A172 (cell line): ENCODE measurements around the gene MVD. TPM values are rescaled to one million over a fixed set of nuclear protein-coding genes. Genes with fewer than 3 reads are reported as not detected.
"Not testable (repeated sequence)": the region's sequence is repeated elsewhere in the genome, so short reads cannot be mapped to it uniquely, and the experiment has no call there.

Experiments
- DNase-seq: peaks from one replicate; pipeline ENCODE4 v3.0.0-alpha.2; 2015; ENCODE audit warnings: low spot score
- total RNA-seq: library from RNA; depleted of rRNA; stranded (reverse); fragments of >200 nt; shearing (Covaris generic); gene quantifications from 2 replicates; pipeline ENCODE4 v1.2.3, GENCODE V29; 2014

The MVD gene
- total RNA-seq, 1 experiment from 2014 or later, result 53.8 TPM

DNA sequence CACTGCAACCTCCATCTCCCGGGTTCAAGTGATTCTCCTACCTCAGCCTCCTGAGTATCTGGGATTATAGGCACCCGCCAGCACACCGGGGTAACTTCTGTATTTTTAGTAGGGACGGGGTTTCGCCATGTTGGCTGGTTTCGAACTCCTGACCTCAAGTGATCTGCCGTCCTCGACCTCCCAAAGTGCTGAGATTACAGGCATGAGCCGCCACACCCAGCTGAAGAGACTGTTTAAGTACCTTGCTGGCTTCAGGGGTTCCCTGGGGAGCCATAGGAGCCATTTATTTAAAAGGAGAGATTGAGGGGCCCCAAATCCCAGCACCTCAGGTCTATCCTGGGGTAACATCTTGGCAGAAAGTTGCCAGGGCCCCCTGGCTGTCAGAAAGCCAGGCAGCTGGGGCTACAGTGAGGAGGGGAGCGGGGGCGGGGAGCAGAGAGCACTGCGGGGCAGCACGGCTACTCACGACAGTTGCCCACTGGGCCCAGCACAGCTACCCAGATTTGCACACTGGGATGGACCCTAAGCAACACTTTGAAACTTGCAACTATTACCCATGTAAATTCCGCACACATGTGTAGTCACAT is 21.8 kb upstream of the MVD start:
- DNase-seq, result no peak

DNA sequence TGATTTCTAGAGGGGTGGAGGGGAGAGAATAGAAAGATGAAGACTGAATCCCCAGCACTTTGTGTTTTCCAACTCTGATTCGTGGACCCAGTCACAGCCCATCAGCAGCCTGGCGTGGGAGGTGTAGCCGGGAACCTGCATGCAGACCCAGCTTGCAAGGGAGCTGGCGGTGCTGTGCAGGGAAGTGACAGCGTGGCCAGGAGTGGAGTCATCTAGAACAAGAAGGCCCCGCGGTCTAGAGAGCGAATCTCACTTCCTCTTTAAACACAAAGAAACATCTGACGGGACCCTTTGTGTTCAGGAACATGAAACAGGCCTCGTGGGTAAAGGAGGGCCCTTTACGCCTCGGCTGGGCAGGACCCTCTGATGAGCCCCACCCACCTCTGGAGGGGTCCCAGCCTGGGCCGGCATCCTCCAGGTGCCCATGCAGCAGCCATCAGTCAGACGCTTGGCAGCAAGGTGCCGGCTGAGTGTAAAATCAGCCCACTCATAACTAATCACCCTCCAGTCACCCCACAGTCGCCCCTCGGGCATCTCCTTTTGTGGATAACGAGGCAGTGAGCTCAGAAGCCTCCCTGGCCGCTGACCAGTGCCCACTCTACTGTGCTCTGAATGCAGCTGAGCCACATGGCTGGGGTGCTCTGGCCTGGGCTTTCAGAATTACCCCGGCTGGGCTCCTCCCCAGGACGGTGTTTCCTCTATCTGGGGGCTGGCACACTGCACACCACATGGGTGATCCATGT is 19.0 kb upstream of the MVD start:
- no peak for DNase-seq

DNA sequence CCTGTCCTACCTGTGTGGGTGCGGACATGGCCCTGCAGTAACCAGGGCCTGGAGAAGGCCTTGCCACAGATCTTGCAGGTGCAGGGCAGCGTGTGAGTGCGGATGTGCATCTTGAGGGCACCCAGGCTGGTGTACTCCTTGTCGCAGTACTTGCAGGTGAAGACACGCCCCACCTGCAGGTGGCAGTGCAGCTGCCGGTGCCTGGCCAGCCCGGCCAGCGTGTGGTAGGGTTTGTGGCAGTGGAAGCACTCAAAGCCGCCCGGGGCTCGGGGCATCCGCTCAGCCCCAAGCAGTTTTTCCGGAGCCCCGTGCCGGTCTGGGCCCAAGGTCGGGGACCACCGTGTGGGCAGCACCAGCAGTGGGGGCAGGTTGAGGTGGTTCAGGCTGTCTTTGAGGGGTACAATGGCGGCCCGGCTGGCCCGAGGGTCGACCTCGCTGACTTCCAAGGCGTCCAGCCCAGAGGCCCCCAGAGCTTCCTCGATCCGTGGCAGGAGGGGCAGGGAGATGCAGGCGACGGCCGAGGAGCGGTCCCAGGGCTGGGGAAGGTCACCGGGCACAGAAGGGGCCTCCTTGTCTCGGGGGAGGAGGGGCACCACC is 18.3 kb upstream of the MVD start:
- no peak for DNase-seq

DNA sequence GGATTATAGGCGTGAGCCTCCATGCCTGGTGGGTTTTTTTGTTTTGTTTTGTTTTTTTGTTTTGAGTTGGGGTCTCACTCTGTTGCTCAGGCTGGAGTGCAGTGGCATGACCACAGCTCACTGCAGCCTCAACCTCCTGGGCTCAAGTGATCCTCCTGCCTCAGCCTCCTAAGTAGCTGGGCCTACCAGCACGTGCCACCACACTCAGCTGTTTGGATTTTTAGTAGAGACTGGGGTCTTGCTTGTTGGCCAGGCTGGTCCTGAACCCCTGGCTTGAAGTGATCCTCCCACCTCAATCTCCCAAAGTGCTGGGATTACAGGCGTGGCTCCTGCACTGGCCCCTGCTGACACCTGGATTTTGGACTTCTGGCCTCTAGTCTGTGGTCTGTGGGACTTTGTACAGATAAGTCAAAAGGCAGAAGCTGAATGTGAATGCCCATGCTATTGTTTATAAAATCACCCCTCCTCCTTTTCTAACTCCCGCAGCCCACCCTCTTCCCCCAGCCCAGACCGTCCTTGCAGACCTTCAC is 17.7 kb upstream of the MVD start:
- DNase-seq, result no peak

DNA sequence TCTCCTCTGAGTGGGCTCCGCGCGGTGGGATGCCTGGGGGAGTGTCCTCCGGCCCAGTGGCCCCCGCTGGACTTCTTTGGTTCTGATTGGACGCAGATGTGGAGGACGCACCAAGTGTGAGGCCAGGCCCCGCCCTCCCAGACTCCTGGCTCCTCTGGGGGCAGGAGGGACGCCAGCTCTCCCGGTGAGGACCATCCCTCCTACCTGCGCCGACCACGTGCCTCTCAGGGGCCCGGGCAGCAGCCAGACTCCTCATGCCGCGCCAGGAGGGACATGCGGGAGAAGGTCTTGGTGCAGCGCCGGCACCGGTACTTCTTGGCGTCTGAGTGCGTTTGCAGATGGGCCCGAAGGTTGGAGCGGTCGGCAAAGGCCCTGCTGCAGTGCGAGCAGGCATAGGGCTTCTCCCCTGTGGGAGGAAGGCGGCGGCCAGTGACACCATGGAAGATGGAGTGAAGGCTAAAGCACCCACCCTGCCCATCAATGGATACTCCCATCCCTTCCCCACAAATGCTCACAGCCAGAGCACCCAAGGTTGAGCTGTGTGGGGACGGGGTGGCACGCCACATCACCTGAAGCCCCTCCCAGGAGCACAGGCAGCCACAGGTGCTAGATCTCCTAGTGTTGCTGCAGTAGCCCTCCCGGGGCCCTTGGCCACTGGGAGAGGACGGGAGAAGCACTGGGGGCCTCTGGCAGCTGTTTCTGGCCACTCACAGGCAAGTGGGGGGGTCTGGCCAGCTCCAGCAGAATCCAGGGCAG is 15.5 kb upstream of the MVD start:
- DNase-seq, result no peak

DNA sequence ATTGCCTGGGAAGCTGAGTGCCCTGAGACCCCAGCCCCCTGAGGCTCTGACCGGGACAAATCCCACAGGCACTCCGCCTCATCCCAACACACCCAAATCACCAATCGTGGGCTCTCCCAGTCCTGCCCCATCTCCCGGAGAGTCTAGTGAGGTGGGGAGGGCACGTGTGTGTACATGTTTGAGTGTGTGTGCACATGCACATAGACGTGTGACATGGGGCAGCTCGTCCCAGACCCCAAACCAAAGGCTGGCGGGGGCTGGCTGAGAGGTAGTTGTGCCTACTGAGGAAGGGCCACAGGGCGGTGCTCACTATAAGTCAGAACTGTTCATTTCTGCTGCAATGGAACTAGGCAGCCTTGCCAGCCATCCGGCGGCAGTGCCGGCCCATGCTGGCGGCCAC is 14.8 kb upstream of the MVD start:
- DNase-seq, result no peak

DNA sequence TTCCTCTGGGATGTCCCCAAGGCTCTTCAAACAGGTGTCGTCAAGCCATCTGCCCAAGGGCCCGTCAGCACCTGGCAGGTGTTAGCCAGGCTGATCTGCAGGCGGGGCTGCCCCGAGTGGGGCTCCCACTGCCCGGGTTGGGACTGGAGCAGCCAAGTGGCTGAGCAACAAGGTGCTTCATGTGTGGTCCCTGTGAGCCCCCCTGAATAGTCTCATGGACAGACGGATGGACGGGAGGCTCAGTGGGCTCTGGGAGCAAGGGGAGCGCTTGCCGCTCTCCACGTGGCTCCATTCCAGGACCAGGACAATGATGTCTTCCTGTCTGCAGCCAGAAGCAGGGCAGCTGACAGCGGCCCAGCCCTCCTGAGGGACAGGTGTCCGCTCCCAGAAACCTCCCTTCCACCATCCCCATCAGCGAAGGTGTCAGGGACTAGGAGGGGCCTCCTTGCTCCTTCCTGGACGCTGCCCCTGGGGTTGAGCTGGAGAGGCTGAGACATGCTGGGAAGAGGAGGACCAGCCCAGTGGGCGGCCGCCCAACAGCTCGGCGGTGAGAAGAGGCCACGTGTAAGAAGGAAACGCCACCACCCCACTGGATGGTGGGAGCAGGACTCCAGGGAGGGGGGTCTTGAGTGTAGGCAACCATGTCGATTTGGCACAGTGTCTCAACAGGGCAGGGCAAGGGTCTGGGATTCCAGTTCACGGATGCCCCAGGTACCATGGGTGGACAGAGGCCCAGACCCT is 13.8 kb upstream of the MVD start:
- no peak for DNase-seq

DNA sequence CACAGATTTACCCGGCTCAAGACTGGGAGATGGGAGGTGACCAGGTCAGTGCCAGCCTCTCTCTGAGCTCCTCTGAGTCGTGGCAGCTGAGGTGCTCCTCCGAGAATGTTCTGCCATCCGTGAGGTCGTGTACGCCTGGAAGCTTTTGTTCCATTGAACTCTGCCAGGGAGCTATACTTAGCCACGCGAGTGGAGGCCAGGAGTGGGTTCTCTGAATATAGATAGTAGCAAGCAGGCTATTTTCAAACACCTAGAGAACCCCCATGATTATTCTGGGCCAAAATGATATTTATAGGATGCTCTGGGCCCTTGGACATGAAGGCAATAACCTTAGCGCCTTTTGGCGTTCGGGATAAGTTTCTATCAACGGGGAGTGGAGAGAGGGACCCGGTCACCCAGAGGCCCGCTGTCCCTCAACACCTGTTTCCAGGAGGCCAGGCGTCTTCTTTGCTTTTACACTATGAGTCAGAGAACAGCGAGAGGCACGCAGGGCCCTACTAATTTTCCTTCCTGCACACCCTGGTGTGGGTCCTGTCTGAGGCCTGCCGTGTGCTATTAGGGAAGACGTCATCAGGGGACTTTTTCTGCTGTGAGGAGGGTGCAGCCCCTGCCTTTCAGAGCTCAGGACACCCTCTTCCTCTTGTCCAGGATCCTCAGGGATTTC is 11.0 kb upstream of the MVD start:
- no peak for DNase-seq

DNA sequence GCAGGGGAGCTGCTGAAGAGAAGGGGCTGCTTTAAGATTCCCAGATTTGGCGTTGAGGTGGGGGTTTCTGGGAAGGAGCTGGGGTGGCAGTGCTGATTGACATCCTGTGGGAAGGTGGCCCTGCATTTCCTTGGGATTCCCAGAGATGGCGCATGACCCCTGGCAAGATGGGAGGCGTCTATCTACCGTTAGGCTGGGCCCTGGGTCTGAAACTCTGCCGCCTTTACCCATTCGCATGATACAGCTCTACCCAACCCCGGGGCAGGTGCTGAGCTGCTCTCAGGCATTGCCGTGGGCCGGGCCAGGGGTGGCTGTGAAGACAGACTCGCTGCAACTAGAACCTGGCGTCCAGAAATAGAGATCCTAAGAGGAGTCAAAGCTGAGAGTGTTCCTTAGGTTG is 9.9 kb upstream of the MVD start:
- DNase-seq, result no peak

DNA sequence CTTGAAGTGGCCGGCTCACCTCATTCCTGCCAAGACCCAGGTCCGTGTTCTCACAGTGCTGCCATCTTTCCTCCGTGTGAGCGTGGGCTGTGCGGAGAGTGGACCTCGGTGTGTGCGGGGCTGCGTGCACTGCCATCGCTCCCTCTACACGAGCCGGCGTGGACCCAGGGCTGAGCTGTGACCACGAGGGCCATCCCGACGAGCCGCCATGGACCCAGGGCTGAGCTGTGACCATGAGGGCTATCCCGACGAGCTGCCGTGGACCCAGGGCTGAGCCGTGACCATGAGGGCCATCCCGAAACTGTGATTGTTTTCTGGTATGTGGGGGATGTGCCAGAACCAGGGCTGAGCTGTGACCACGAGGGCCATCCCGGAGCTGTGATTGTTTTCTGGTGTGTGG is 8.9 kb upstream of the MVD start:
- no peak for DNase-seq

DNA sequence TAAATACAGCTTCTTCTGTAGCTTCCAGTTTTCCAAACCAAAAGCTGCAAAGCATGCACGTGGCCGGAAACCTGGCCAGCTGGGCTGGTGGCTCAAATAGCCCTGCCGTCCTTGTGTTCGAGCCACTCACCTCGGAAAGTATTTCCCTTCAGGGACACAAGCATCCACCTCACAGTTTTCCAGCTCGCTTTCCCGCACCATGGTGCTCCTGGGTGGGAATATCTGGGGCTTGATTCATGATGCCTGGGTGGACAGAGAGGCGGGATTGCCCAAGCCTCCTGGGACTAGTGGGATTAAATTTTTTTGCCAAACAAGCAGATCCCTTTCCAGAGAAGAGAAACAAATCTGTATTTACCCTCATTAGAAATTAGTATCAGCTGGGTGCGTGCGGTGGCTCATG is 7.1 kb upstream of the MVD start:
- no peak for DNase-seq

DNA sequence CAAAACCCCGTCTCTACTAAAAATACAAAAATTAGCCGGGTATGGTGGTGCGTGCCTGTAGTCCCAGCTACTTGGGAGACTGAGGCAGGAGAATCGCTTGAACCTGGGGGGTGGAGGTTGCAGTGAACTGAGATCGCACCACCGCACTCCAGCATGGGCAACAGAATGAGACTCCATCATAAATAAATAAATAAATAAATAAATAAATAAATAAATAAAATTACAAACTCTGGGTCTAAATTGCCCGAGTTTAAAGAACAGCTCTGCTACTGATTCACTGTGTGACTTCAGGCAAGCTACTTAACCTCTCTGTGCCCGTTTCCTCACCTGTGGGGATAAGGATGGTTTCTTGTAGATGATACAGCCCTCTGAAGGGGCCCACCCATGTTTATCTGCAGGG is 6.6 kb upstream of the MVD start:
- not testable (repeated sequence) for DNase-seq

DNA sequence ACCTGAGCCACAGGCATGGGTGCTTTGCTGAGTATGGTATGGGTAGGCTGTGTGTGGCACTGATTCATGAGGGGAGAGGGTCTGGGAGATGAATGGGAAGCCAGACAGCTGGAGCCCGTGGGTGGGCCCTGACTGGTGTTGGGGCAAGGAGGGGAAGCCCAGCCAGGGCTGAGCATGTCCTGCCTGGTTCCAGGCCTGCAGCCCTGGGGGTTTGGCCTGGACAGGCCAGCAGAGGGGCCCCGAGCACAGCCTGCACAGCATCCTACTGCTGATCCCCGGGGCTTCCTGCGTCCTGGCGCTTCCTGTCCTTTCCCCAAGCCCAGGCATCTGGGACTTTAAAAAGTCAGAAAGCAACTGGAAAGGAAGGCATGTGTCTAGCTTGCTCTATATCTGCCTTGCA is 4.6 kb upstream of the MVD start:
- DNase-seq, result no peak

DNA sequence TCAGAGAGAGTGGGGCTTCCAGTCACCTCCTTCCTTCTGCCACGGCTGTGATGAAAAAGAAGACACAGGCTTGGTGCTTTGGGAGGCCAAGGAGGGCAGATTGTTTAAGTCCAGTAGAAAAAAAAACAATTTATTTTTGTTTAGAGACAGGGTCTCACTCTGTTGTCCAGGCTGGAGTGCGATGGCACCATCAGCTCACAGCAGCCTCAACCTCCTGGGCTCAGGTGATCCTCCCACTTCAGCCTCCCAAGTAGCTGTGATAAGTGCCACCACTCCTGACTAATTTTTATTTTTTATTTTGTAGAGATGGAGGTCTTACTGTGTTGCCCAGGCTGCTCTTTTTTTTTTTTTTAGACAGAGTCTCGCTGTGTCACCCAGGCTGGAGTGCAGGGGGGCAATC is 2.7 kb upstream of the MVD start:
- DNase-seq, result no peak

DNA sequence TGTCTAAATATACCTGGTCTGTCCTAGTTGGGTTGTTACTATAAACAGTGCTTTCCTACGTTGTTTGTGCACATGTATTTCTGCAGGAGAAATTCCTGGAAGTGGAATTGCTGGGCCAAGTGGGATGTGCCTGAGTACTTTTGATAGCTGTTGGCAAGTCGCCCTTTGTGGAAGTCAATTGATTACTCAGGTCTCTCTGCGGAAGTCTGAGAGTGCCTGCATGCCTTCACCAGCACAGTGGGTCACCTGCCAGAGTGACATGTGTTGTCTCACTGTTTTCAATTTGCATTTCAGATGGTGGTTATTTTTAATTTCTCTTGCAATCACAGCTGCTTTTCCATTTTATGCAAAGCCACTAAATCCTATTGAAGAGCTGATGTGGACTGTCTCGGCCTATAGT is 2.3 kb upstream of the MVD start:
- DNase-seq, result no peak

DNA sequence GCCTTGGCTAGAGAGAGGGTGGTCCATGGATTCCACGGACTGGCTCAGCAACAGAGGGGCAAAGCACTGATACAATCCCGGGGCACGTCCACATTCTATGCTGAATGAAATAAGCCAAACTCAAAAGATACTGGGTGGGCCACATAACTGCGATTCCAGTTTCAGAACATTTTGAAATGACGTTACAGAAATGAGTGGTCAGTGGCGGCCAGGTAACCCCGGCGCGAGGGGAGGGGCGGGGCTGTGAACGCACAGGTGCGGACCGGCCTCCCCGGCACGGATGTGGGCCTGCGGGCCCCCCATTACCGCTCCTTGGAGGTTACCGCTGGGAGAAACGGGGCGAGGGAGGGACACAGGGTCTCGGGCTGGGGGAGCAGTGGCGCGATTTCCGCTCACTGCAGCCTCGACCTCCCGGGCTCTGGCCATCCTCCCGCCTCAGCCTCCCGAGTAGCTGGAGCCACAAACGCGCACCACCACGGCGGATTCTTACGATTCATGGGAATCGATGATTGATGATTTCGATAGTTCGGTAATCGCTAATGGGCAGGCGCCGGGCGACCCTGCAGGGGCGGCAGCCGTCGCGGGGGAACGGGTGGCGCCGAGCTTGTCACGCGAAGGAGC is 559 bp downstream of the MVD start:
- DNase-seq, result no peak

DNA sequence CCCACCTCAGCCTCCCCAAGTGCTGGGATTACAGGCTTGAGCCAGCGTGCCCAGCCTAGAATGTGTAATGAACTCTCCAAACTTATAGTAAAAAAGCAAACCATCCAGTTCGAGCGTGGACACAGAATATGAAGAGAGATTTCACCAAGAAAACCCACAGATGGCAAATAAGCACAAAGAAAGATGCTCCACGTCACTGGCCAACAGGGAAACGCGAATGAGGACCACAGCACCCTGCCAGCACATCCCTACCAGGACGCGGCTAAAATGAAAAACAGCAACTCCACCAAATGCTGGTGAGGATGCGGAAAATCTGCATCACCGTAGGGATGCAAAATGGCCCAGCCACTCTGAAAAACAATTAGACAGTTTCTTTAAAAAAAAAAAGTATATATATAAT is 1.4 kb downstream of the MVD start:
- no peak for DNase-seq

DNA sequence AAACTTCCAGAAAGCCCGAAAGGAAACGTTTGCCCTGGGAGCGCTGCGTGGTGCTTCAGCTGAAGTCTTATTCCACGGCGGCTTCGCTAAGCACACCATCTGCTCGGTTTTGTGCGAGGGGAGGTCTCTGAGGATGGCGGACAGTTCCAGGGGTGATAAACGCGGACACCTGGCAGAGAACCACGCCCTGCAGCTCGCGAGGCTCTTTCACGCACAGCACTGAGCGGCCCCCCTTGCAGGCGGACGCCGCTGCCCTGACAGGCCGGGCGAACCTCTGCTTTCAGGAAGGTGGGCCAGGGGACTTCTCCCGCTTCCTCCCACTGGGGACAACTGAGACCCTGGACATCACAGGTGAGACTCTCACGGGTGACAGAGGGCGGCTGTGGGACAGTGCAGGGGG is 3.7 kb downstream of the MVD start:
- DNase-seq, result no peak

DNA sequence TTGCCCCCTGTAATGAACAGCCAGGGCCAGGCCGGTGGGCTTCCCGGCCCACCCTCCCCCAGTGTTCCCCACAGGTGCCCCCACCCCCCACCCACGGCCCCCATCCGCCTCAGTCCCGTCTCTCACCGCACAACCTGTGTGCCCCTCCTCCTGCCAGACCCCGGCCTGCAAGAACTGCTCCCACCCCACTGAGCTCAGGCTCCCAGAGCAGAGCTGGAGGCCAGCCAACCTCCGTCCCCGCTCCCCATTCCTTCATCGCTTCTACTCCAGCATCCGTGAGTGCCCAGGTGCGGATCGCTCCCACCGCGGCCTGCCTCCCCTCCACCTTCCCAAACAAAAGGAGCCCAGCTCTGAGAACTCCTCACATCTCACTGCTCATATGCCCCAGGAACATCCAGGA is 4.2 kb downstream of the MVD start:
- DNase-seq, result no peak

DNA sequence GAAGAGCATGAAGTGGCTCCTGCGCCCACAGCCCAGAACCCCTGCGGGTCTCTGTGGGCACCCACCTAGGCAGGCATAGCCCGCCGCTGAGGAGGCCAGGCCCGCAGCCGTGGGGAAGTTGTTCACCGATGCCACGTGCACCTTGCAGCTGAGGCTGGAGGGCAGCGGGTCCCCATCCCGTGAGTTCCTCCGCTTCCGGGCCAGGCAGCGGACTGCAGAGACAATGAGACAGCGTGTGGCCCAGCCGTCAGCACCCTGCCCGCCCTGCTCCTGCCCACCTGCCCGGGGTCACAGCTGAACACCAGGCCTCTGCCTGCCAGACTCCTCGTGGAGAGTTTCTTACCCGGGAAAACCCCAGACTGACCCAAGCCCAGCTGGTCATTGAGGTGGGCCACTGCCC is 5.5 kb downstream of the MVD start:
- no peak for DNase-seq
